Hippocampal formation (tissue), 2 donors: ENCODE data around the gene CYP26B1.

Source experiments
- DNase-seq, 2 donors: peaks; one replicate each; lab custom pipeline; 2025; lab: John Stamatoyannopoulos, UW

Gene CYP26B1, protein sequence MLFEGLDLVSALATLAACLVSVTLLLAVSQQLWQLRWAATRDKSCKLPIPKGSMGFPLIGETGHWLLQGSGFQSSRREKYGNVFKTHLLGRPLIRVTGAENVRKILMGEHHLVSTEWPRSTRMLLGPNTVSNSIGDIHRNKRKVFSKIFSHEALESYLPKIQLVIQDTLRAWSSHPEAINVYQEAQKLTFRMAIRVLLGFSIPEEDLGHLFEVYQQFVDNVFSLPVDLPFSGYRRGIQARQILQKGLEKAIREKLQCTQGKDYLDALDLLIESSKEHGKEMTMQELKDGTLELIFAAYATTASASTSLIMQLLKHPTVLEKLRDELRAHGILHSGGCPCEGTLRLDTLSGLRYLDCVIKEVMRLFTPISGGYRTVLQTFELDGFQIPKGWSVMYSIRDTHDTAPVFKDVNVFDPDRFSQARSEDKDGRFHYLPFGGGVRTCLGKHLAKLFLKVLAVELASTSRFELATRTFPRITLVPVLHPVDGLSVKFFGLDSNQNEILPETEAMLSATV

DNA sequence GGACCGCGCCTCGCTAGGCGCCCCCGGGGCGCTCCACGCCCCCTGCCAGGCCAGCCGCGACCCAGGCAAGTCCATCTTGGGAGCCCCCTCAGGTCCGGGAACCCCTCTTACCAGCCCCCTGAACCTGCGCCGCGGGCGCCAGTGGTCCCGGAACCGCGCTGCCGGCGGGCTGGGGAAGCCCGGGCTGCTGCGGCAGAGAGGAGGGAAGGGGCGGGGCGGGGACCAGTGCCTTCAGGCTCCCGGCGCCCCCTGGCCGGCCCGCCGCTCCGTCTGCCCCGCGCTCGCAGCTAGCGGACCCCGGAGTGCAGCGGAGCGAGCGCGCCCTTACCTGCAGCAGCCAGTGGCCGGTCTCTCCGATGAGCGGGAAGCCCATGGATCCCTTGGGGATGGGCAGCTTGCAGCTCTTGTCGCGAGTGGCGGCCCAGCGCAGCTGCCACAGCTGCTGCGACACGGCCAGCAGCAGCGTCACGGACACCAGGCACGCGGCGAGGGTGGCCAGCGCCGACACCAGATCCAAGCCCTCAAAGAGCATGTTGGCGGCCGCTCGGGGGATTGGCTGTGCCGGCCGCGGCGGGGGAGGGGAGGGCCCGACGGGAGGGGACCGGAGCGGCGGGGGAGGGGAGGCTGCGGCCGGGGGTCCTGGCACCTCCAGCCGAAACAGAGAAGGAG, at the start of gene CYP26B1:
Gene CYP26B1 (minus strand): TSS at position 560 of the 669 bp plus-strand sequence. CDS start 28 bp downstream, at position 532.
- peak in 1 of 2 donors; percentile 41 for DNase-seq

DNA sequence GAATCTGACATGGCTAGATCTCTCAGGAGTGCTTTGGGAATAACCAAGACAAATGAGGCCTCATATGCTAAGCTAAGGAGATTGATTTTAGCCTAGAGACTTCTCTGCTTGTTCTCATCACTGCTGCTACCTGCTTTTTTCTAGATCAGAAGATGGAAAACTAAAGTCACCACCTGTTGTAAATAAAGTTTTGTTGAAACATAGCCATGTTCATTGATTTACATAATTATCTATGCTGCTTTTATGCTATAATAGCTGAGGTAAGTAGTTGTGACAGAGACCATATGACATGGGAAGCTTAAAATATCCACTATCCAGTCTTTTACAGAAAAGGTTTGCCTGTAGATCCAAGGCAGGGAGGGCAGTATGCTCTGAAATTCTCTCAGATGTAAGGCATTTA, 46.1 kb upstream of the CYP26B1 start:
- no peak for DNase-seq

DNA sequence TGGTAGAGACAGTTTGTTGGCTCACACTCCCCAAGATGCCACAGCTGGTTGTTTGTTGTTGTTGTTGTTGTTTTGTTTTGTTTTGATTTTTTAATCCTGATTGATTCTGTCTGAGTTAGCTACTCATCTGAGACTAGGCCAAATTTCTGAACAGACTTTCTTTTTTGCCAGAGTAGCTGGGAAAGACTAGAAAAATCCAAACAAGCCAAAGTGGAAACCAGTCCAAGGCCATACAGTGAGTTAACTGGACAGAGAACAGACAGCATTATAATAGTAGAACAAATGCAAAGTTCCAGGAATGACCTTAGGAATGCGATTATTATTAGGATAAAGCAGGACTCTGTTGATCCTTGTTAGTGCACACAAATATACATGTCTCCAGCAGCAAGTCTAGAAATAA, 43.8 kb upstream of the CYP26B1 start:
- DNase-seq: no peak

DNA sequence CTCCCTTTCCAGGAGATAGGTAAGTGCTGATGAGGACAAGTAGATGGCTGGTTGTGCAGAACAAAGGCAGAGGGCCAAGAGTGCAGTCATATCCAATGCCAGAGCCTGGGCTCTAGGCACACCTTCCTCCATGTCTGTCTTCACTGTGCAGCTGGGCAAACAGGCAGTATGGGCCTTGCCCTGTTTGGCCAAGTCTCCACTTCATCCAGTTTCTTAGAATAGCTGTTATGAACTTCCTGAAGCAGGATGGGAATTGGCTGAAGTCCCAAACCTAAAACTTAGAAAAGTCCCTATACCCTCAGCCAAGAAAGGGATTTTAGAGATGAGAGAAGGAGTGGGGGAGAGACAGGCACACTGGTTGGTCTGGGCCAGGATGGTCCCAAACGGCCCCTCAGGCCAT, 37.5 kb upstream of the CYP26B1 start:
- DNase-seq: no peak

DNA sequence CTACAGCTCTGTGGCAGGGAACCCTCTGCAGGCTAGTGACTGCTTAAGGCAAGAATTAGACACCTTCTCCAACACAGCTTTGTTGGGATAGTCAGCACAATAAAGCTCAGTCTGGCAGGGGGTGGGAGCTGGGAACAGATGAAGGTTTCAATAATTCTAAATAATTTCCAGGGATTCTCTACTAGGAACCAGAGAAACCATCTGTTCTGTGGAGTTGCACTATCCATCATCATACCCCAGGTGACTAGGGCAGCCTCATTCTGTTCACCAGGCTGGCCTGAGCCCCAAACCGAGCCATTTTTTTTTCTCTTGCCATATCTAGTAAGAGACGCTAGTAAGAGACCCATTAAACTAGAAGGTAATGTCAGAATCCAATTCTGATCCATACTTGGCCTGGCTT, 35.8 kb upstream of the CYP26B1 start:
- DNase-seq: no peak

DNA sequence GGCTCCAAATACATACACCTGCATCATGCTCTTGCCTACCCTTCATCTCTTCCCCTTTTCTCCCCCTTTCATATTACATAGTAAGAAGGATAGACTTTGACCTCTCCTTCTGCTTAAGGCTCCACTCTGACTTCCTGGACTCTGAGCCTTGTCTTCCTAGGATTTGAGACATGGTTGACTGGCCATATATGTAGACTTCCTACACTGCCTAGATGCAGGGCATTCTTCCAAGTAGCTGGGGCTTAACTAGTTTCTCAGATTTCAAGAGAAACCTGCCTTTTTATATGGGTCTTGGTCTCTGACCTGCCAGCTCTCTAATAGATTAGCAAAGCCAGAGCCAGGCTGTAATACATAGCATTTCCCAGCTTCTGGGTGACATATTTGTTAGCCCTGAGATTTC, 35.4 kb upstream of the CYP26B1 start:
- DNase-seq: no peak

DNA sequence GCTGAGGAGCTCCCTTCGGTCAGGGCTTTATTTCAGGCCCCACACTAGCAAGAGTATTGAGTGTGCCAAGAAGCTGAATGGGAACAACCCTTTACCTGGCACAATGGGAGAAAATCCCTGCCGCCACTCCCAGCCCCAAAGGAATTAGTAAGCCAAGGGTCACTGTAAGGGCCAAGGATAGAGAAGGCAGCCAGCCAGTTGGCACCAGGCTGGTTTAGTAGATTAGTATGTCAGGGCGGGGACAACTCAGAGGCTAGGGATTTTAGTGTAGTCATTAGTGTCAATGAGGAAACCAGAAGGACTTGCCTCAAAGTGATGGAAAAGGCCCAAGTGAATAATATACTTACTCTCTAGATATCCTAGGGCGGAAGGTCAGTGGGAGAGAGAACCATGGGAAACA, 34.9 kb upstream of the CYP26B1 start:
- DNase-seq: no peak

DNA sequence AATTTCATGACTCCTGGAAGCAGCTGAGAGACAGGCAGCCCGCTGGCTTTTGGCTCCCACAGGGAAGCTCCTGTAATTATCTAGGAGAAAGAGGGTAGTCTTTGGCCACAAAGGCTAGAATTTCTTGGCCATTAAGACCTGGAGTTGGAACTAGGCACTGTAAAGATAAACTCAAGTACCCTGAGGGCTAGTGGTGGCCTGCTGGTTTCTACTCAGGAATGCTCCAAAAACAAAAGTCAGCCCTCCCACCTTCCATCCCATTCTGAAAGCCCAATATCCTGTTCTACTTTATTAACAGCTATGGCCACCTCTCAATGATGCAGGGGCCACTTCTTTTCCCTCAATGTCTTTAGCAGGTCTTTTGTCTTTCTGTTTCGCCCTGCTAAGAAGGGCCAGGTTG, 34.0 kb upstream of the CYP26B1 start:
- no peak for DNase-seq

DNA sequence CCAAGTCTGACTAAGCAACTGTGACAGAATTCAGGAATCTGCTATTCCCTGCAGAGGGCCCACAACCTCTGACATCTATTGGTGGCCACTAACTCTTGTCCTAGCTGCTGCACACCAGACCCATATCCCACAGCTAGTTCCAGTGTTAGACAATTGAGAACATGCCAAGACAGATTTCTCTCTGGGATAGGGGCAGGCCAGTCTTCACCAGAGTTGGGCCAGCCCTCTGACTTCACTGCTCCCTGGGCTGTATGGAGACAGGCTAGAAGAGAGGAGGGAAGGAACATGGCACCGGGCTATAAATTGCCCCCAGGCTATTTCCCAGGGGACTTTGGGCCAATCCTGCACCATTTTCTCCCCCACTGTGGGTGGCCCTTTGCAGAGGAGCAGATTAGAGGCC, 32.7 kb upstream of the CYP26B1 start:
- DNase-seq: no peak

DNA sequence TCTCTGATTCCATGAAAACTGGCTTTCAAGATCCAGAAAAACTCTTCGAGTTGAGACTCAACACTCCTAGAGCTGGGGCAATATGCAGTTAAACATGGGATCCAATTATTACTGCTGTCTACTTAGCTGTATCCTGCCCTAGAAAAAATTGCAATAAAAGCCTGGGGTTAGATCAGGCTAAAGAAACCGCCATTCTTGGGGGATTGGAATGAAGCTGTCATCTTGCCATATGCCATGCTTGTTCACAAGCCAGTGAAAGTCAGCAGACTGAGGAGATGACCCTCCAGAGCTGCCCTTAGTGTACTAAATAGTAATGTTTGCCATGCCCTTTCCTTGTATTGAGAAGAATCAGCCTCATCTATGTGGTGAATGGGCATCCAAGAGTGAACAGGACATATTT, 30.9 kb upstream of the CYP26B1 start:
- no peak for DNase-seq

DNA sequence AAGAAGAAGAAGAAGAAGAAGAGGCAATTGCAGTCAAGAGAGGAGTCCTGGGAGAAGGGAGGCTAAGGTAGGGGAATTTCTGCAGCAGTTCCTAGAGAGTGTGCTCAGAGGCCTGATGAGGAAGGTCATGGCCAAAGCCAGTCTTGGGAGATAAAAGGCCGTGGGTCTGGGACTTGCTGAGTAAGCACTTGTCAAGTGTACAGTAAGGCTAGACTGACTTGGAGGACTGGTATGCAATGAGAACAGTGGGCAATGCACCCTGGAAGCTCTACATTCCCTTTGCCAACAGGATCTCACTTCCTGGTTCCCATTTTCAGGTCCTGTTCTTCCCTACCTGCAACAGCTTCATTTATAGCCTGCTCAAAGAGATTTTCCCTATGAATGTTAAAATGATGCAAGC, 28.6 kb upstream of the CYP26B1 start:
- DNase-seq: no peak

DNA sequence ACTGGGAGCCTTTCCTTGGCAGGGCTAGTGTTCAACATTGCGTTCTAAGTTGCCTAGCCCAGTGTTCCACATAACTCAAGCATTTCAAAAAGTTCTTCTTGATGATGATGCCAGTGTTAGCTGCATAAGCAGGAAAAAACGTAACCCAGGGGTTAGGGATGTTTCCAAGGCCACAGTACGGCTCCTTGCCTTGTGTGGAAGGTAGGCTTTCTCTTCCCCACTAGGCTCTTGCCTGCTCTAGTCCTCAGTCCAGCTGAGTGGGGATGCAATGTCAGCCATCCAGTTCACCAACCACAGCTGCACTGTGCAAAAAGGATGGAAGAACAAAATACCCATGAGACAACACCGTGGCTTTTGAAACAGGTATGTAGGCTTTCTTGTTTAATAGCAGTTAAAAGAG, 28.0 kb upstream of the CYP26B1 start:
- no peak for DNase-seq

DNA sequence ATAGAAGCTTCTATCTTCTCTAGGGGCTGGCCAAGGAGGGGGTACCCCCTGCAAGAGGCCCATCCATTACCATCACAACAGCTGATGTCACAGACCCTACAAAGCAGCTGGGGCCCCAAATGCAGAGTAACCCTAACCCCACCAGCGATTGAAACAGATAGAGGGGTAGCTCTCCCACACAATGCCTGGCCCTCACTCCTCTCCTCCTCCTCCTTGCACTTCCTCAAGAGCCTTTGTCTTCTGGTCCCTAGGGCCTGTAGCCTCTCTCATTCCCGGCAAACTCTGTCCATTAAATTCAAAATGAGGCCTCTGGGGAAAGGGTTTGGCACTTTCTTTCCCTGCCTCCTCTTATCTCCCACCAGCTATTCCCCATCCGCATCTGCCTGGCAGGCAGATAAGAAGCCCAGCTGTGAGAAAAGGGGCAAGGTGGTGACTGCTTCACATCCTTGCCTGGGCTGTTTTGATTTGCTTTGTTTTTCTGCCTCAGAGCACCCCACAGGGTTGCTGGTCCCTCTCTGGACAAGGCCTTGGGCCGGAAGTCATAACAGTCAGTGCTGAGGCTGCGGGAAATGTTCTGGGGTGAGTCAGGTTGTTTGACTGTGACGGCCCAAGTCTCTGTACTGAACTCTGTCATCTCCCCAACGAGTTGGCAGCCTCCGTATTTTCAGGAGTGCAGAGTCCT, 26.1 kb upstream of the CYP26B1 start:
- no peak for DNase-seq

DNA sequence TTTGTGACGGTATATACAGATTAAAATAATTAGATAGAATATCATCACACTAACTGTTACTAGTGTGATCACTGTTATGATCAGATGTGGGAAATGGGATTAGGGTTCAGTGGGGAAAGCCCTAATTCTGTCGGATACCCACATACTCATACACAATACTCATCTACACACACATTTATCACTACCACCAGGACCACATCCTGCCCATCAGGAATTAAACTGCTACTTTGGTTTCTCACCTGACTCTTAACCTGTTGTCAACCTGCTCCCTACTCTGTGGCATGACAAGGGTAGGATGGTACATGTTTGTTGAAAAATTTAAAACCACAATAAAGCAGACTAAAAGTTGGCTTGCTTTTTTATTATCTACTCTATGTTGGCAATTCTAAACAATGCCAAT, 24.8 kb upstream of the CYP26B1 start:
- DNase-seq: no peak

DNA sequence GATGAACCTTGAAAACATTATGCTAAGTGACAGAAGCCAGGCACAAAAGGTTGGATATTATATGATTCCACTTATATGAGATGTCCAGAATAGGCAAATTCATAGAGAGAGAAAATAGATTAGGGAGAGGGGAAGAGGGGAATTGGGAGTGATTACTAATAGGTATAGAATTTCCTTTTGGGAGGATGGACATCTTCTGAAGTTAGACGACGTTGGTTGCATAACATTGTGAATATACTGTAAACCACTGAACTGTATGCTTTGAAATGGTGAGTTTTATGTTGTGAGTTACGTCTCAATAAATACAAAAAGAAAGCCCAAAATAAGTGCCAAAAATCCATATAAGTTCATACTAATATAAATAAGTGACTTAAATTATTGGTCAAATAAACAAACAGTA, 18.6 kb upstream of the CYP26B1 start:
- DNase-seq: no peak

DNA sequence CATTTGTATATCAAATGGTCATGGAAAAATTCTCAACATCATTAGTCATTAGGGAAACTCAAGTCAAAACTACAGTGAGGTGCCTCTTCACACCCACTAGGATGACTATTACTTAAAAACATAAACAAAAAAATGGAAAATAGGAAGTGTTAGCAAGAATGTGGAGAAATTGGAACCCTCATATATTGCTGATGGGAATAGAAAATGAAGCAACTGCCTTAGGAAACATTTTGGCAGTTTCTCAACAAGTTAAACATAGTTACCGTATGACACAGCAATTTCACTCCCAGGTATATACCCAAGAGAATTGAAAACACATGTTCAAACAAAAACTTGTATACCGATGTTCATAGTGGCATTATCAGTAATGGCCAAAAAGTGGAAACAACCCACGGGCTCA, 18.1 kb upstream of the CYP26B1 start:
- no peak for DNase-seq

DNA sequence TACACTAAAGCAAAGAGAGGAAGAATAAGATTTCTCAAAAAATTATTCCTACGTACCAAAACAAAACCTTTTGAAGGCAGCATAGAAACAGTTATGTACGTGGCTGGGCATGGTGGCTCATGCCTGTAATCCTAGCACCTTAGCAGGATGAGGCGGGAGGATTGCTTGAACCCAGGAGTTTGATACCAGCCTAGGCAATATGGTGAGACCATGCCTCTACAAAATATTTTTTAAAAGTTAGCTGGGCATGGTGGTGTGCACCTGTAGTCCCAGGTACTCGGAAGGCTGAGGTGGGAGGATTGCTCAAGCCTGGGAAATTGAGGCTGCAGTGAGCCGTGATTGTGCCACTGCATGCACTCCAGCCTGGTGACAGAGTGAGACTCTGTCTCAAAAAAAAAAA, 14.9 kb upstream of the CYP26B1 start:
- no peak for DNase-seq

DNA sequence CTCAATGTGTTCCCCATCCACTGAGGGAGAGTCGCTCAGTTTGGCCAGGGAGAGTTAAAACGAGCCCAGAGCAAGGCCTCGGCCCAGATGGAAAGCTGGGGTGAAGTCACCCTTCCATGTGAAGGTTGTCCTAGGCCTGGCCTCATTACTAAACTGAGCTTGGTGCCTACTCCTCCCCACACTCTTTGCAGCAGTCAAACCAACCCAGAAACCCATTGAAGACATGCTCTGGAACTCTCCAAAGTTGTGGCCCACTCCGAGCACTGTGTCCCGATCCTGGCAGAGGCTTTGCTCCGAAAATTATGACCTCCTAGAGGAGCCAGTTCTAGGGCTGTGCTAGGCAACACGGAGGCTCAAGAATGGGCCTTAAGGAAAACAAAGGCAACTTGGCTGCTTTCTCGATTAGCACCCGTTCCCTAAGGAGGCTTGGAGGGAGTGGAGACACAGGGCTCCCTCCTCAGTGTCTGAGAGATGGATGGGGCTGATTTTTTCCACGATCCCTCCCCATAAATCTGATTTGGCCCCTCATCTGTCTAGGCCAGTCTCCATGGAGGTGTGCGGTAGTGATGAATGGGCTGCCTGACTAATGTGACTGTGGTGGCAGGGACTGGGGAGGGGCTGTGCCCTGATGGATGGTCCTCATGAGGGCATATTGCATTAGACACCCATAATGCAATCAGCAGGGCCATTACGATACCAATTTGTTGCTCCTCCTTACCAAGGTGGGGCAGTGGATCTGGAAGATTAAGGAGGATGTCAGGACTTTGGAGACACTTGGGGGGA, 11.7 kb upstream of the CYP26B1 start:
- no peak for DNase-seq

DNA sequence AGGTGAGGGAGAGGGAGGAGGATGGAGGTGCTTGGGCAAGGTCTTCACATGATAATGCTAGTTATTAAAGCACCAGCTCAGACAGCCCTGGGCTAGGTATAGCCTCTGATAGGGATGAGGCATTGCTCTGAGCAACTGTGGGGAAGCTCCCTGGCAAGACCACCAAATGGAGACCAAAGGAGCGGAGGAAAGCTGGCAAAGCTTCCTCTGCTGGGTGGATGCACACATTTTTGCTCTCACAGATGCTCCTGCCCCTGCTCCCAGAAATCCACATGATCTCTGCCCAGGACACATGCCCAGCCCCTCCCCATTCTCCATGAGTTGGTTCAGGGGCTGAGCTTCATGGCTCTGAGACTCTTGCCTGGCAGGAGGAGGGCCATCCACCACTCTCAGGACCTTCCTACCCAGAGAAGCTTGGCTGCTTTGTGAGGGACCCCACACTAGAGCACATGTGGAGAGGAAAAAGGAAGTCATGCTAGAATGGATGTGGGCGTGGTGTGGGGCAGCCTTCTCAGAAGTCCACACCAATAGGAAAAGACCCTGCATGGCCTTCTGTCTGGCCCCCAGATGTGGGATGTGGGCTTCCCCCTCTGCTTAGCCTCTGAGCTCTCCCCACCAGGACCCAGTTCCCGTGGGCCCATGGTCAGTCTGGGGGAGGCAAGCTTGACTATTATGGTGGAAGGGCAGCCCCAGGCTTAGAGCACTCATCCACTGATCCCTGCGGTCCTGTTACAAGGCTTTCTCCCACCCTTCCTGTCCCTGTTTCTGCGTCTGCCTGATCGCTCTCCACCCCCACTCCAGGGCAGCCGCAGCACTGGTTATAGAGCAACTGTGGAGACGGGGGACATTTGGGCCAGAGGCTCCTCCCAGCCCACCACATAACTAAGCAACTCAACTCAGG, 10.5 kb upstream of the CYP26B1 start:
- DNase-seq: no peak

DNA sequence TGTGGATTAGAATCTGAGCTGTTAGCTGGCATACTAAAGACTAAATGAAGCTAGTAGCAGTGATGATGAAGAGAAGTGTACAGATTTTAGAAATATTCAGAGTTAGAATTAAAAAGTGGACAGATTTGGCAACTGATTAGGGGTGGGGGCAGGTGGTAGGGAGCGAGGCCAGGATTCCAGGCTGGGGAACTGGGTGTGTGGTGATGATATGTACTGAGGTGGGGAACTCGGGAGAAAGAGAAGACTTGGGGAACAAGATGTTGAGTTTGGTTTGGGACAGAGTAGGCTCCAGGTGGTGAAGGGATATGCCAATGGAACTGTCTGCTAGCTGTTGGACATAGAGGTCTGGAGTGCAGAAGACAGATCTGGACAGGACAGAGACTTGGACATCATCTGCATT, 9.2 kb upstream of the CYP26B1 start:
- no peak for DNase-seq

DNA sequence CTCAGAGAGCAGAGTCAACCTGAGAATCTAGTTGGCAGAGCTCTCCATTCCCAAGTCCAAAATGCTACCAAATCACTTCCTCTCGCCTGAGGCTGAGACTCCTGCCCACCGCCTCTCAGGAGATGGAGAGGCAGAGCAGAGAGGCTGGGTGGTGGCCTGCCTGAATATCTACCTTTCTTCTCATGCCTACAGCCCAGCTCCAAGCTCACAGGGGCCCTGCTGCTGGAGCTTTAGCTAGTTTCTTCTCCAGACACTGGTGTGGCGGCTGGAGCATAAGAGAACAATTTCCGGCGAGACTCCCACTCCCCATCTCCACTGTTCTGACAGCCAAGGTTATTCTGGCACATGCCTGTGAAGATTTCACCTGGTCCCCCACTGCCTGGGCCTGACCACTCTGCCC, 8.1 kb upstream of the CYP26B1 start:
- no peak for DNase-seq
